Measurements from ENCODE around the gene RRAGB.
"Not testable (repeated sequence)": the region's sequence is repeated elsewhere in the genome, so short reads cannot be mapped to it uniquely, and the experiment has no call there.

RRAGB gene

DNA sequence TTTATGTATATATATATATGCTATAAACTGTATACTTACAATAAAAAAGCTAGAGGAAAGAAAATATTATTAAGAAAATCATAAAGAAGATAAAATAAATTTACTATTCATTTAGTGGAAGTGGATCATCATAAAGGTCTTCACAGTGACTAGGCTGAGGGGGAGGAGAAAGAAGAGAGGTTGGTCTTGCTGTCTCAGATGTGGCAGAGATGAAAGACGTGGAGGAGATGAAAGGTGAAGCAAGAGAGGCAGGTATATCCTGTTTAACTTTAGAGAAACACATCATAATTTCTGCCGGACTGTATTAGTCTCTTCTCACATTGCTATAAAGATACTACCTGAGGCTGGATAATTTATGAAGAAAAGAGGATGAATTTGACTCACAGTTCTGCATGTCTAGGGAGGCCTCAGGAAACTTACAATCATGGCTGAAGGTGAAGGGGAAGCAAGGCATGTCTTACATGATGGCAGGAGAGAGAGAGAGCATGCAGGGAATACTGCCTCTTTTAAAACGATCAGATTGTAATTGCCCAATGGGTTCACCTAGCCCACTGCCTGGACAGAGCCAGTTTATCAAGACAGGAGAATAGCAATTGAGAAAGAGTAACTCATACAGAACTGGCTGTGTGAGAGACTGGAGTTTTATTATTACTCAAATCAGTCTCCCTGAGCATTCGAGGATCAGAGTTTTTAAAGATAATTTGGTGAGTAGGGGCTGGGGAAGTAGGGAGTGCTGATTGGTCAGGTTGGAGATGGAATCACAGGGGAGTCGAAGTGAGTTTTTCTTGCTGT is 22.1 kb upstream of the RRAGB start:
- H3K9me3 ChIP-seq (replicated peaks; ENCODE audit: insufficient read depth, low read length), result no peaks in the 10 kb centered on the region
- H3K36me3 ChIP-seq (replicated peaks; ENCODE audit: insufficient read depth, low read length), result no peaks in the 10 kb centered on the region
- DNase-seq, result no peak
- no peaks in the 10 kb centered on the region for H3F3A ChIP-seq (ENCODE audit: insufficient read depth, low read length)
- no peaks in the 10 kb centered on the region for H3K9me2 ChIP-seq (replicated peaks; ENCODE audit: insufficient read depth, low read length)
- no peak for TF ChIP-seq EZH2 (optimal IDR thresholded peaks at IDR 0.05; ENCODE audit: low read depth, low read length)
- TF ChIP-seq EZH2phosphoT487 (IDR thresholded peaks at IDR 0.05; ENCODE audit: low read length), result no peak
- TF ChIP-seq, protein P1, sequence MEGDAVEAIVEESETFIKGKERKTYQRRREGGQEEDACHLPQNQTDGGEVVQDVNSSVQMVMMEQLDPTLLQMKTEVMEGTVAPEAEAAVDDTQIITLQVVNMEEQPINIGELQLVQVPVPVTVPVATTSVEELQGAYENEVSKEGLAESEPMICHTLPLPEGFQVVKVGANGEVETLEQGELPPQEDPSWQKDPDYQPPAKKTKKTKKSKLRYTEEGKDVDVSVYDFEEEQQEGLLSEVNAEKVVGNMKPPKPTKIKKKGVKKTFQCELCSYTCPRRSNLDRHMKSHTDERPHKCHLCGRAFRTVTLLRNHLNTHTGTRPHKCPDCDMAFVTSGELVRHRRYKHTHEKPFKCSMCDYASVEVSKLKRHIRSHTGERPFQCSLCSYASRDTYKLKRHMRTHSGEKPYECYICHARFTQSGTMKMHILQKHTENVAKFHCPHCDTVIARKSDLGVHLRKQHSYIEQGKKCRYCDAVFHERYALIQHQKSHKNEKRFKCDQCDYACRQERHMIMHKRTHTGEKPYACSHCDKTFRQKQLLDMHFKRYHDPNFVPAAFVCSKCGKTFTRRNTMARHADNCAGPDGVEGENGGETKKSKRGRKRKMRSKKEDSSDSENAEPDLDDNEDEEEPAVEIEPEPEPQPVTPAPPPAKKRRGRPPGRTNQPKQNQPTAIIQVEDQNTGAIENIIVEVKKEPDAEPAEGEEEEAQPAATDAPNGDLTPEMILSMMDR (IDR thresholded peaks at IDR 0.05; ENCODE audit: low read length), result no peak
- H3K4me2 ChIP-seq (ENCODE audit: low read depth, low read length), result no peak overlapping the region
- H3K27me3 ChIP-seq (replicated peaks; ENCODE audit: insufficient read depth, low read length), result no peaks in the 10 kb centered on the region
- no peak overlapping the region for H3K4me3 ChIP-seq (ENCODE audit: low read length)
- no peak overlapping the region for H3K27ac ChIP-seq (ENCODE audit: low read length)
- no peaks in the 10 kb centered on the region for H3K79me2 ChIP-seq (ENCODE audit: low read length)
- no peaks in the 10 kb centered on the region for H4K20me1 ChIP-seq (ENCODE audit: insufficient read depth, low read length)
- no peaks in the 10 kb centered on the region for H3K4me1 ChIP-seq (ENCODE audit: low read length)
- no peak overlapping the region for H2AFZ ChIP-seq (ENCODE audit: low read length)
- H3K9ac ChIP-seq (ENCODE audit: low read length), result no peak overlapping the region

DNA sequence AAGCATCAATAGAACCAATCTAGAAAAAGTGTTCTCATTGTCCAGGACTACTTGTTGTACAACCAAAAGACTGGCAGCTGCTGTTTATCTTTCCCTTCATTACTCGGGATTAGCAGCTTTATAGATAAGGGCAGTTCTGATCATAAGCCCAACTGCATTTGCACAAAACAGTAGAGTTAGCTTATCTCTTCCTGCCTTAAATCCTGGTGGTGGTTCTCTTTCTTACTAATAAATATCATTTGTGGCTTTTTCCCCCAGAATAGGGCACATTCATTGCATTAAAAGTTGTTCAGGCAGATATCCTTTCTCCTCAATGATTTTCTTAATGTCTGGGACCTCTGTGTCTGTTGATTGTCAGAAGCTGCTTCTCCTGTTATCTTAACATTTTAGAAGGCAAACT is 20.2 kb upstream of the RRAGB start:
- H3K27me3 ChIP-seq (replicated peaks; ENCODE audit: insufficient read depth, low read length), result no peaks in the 10 kb centered on the region

DNA sequence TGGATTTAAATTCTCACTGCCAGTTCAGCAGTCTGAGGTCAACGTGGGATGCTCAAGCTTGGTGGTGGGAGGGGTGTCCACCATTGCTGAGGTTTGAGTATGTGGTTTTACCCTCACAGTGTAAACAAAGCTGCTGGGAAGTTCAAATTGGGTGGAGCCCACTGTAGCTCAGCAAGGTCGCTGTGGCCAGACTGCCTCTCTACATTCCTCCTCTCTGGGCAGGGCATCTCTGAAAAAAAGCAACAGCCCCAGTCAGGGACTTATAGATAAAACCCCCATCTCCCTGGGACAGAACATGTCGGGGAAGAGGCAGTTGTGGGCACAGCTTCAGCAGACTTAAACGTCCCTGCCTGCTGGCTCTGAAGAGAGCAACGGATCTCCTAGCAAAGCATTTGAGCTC is 14.9 kb upstream of the RRAGB start:
- H3K9me2 ChIP-seq (replicated peaks; ENCODE audit: insufficient read depth, low read length), result no peaks in the 10 kb centered on the region
- H3F3A ChIP-seq (ENCODE audit: insufficient read depth, low read length), result no peaks in the 10 kb centered on the region
- H3K9ac ChIP-seq (ENCODE audit: low read length), result no peak overlapping the region
- no peaks in the 10 kb centered on the region for H3K27me3 ChIP-seq (replicated peaks; ENCODE audit: insufficient read depth, low read length)
- peak; percentile 78 for DNase-seq
- H3K4me1 ChIP-seq (ENCODE audit: low read length), result peaks cover 21% of the 10 kb centered on the region
- H2AFZ ChIP-seq (ENCODE audit: low read length), result no peak overlapping the region
- no peak overlapping the region for H3K27ac ChIP-seq (ENCODE audit: low read length)
- no peak overlapping the region for H3K4me2 ChIP-seq (ENCODE audit: low read depth, low read length)
- no peaks in the 10 kb centered on the region for H3K36me3 ChIP-seq (replicated peaks; ENCODE audit: insufficient read depth, low read length)
- no peaks in the 10 kb centered on the region for H4K20me1 ChIP-seq (ENCODE audit: insufficient read depth, low read length)
- no peak overlapping the region for H3K4me3 ChIP-seq (ENCODE audit: low read length)
- H3K9me3 ChIP-seq (replicated peaks; ENCODE audit: insufficient read depth, low read length), result no peaks in the 10 kb centered on the region
- H3K79me2 ChIP-seq (ENCODE audit: low read length), result no peaks in the 10 kb centered on the region
- no peak for TF ChIP-seq EZH2 (optimal IDR thresholded peaks at IDR 0.05; ENCODE audit: low read depth, low read length)
- TF ChIP-seq, protein P1 (IDR thresholded peaks at IDR 0.05; ENCODE audit: low read length), result no peak

More for the DNA sequence above, 20.2 kb upstream of the RRAGB start:
- Histone ChIP-seq H3K27ac (ENCODE audit: low read length) (no peak overlapping the region), H3K36me3 (replicated peaks; ENCODE audit: insufficient read depth, low read length) (no peaks in the 10 kb centered on the region), H2AFZ (ENCODE audit: low read length) (no peak overlapping the region), H3K79me2 (ENCODE audit: low read length) (no peaks in the 10 kb centered on the region), H3K4me1 (ENCODE audit: low read length) (peaks cover 5% of the 10 kb centered on the region), H3K4me2 (ENCODE audit: low read depth, low read length) (no peak overlapping the region), H3F3A (ENCODE audit: insufficient read depth, low read length) (no peaks in the 10 kb centered on the region), H3K4me3 (ENCODE audit: low read length) (no peak overlapping the region), H4K20me1 (ENCODE audit: insufficient read depth, low read length) (no peaks in the 10 kb centered on the region), H3K9me2 (replicated peaks; ENCODE audit: insufficient read depth, low read length) (no peaks in the 10 kb centered on the region), H3K9ac (ENCODE audit: low read length) (no peak overlapping the region), H3K9me3 (replicated peaks; ENCODE audit: insufficient read depth, low read length) (no peaks in the 10 kb centered on the region)
- DNase-seq, result no peak
- TF ChIP-seq EZH2 (optimal IDR thresholded peaks at IDR 0.05; ENCODE audit: low read depth, low read length) (no peak), EZH2phosphoT487 (IDR thresholded peaks at IDR 0.05; ENCODE audit: low read length) (no peak)
- TF ChIP-seq, protein P1 (IDR thresholded peaks at IDR 0.05; ENCODE audit: low read length), result no peak

DNA sequence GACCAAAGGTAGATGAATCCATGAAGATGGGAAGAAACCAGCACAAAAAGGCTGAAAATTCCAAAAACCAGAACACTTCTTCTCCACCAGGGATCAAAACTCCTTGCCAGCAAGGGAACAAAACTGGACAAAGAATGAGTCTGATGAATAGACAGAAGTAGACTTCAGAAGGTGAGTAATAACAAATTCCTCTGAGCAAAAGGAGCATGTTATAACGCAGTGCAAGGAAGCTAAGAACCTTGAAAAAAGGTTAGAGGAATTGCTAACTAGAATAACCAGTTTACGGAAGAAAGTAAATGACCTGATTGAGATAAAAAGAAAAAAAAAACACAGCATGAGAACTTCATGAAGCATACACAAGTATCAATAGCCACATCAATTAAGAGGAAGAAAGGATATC is 14.1 kb upstream of the RRAGB start:
- not testable (repeated sequence) for H2AFZ ChIP-seq (ENCODE audit: low read length); H3K27ac ChIP-seq (ENCODE audit: low read length); H4K20me1 ChIP-seq (ENCODE audit: insufficient read depth, low read length); H3K79me2 ChIP-seq (ENCODE audit: low read length); H3K36me3 ChIP-seq (replicated peaks; ENCODE audit: insufficient read depth, low read length); H3K9me2 ChIP-seq (replicated peaks; ENCODE audit: insufficient read depth, low read length); DNase-seq; H3K9me3 ChIP-seq (replicated peaks; ENCODE audit: insufficient read depth, low read length); H3K9ac ChIP-seq (ENCODE audit: low read length); H3F3A ChIP-seq (ENCODE audit: insufficient read depth, low read length); H3K4me3 ChIP-seq (ENCODE audit: low read length); H3K4me2 ChIP-seq (ENCODE audit: low read depth, low read length); H3K27me3 ChIP-seq (replicated peaks; ENCODE audit: insufficient read depth, low read length)
- H3K4me1 ChIP-seq (ENCODE audit: low read length), result peaks cover 21% of the 10 kb centered on the region

DNA sequence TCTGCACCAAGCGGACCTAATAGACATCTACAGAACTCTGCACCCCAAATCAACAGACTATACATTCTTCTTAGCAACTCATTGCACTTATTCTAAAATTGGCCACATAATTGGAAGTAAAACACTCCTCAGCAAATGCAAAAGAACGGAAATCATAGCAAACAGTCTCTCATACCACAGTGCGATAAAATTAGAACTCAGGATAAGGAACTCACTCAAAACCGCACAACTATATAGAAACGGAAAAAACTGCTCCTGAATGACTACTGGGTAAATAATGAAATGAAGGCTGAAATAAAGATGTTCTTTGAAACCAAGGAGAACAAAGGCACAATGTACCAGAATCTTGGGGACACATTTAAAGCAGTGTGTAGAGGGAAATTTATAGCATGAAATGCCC is 12.5 kb upstream of the RRAGB start:
- H3K27me3 ChIP-seq (replicated peaks; ENCODE audit: insufficient read depth, low read length); H4K20me1 ChIP-seq (ENCODE audit: insufficient read depth, low read length): not testable (repeated sequence)
- DNase-seq, result peak; percentile 50

More for the DNA sequence above, 12.5 kb upstream of the RRAGB start:
- not testable (repeated sequence) for H3K36me3 ChIP-seq (replicated peaks; ENCODE audit: insufficient read depth, low read length); H3F3A ChIP-seq (ENCODE audit: insufficient read depth, low read length); H3K4me3 ChIP-seq (ENCODE audit: low read length); H3K9me3 ChIP-seq (replicated peaks; ENCODE audit: insufficient read depth, low read length); H2AFZ ChIP-seq (ENCODE audit: low read length); H3K9ac ChIP-seq (ENCODE audit: low read length); H3K79me2 ChIP-seq (ENCODE audit: low read length); H3K9me2 ChIP-seq (replicated peaks; ENCODE audit: insufficient read depth, low read length)
- Histone ChIP-seq H3K4me2 (ENCODE audit: low read depth, low read length) (peak overlapping the region; percentile 27; the same call in 1 of the 2 replicates), H3K4me1 (ENCODE audit: low read length) (peaks cover 21% of the 10 kb centered on the region), H3K27ac (ENCODE audit: low read length) (peak overlapping the region; percentile 38; the same call in 1 of the 2 replicates)
